Neuronal stem cell (in vitro differentiated cells): Measurements from ENCODE around the gene MICAL2.

Experiments
- DNase-seq: peaks from one replicate; pipeline ENCODE4 v3.0.0-alpha.2; 2013; ENCODE audit warnings: low spot score
- H2AFZ ChIP-seq: one replicate; pipeline ENCODE4 v1.6.1; 2013; ENCODE audit warnings: mild to moderate bottlenecking, low read length, inconsistent platforms
- H2AK5ac ChIP-seq: 2 replicates; pipeline ENCODE4 v1.6.1; 2013; ENCODE audit warnings: low read depth, mild to moderate bottlenecking, inconsistent platforms, low read length, moderate library complexity, mixed read lengths
- H2BK120ac ChIP-seq: 2 replicates; pipeline ENCODE4 v1.6.1; 2013; ENCODE audit warnings: low read depth, mild to moderate bottlenecking, inconsistent platforms, low read length, moderate library complexity, mixed read lengths
- H2BK12ac ChIP-seq: one replicate; pipeline ENCODE4 v1.6.1; 2013; ENCODE audit warnings: low read length, inconsistent platforms
- H2BK15ac ChIP-seq: 2 replicates; pipeline ENCODE4 v1.6.1; 2013; ENCODE audit warnings: mild to moderate bottlenecking, low read length, inconsistent platforms, mixed read lengths
- H2BK5ac ChIP-seq: one replicate; pipeline ENCODE4 v1.6.1; 2013; ENCODE audit warnings: inconsistent platforms, mild to moderate bottlenecking, low read length, moderate library complexity
- H3K14ac ChIP-seq: one replicate; pipeline ENCODE4 v1.6.1; 2013; ENCODE audit warnings: low read length, inconsistent platforms
- H3K18ac ChIP-seq: 2 replicates; pipeline ENCODE4 v1.6.1; 2013; ENCODE audit warnings: low read length, inconsistent platforms
- H3K23ac ChIP-seq: 2 replicates; pipeline ENCODE4 v1.6.1; 2013; ENCODE audit warnings: low read depth, mild to moderate bottlenecking, mixed read lengths, low read length, inconsistent platforms; ENCODE audit not compliant: poor library complexity
- H3K27ac ChIP-seq: replicated peaks from 3 replicates; pipeline ENCODE4 v1.5.1; 2013; ENCODE audit warnings: low read length, inconsistent platforms
- H3K27me3 ChIP-seq, 3 experiments: 2 replicates each; pipeline ENCODE4 v1.6.1; 2013; ENCODE audit warnings: low read length in 3 of 3, mild to moderate bottlenecking in 2 of 3, inconsistent platforms in 1 of 3, low read depth in 1 of 3, mixed read lengths in 1 of 3, moderate library complexity in 1 of 3; ENCODE audit not compliant: control insufficient read depth in 3 of 3, insufficient read depth in 3 of 3
- H3K36me3 ChIP-seq, 2 donors: replicated peaks in 1 of 2; 2 replicates each; pipeline ENCODE4 v1.6.1; 2013; ENCODE audit warnings: low read length in 2 of 2; ENCODE audit not compliant: control insufficient read depth in 2 of 2, insufficient read depth in 2 of 2
- H3K4ac ChIP-seq: 2 replicates; pipeline ENCODE4 v1.6.1; 2013; ENCODE audit warnings: inconsistent platforms, mild to moderate bottlenecking, low read length, moderate library complexity
- H3K4me1 ChIP-seq, 2 donors: 1 replicate in 1 of 2; 2 replicates in 1 of 2; pipeline ENCODE4 v1.6.1; 2013; ENCODE audit warnings: low read length in 2 of 2, low read depth in 1 of 2; ENCODE audit not compliant: control insufficient read depth in 2 of 2, insufficient read depth in 1 of 2
- H3K4me2 ChIP-seq: one replicate; pipeline ENCODE4 v1.6.1; 2013; ENCODE audit warnings: mild to moderate bottlenecking, low read length, inconsistent platforms; ENCODE audit not compliant: insufficient read depth, poor library complexity, severe bottlenecking
- H3K4me3 ChIP-seq, 2 donors: 2 replicates each; pipeline ENCODE4 v1.5.1; 2013; ENCODE audit warnings: low read length in 2 of 2, mild to moderate bottlenecking in 2 of 2, inconsistent platforms in 1 of 2, moderate library complexity in 1 of 2
- H3K79me1 ChIP-seq: one replicate; pipeline ENCODE4 v1.6.1; 2013; ENCODE audit warnings: low read depth, mild to moderate bottlenecking, inconsistent platforms, low read length, moderate library complexity
- H3K9ac ChIP-seq: one replicate; pipeline ENCODE4 v1.6.1; 2013; ENCODE audit warnings: mild to moderate bottlenecking, low read depth, low read length, inconsistent platforms; ENCODE audit not compliant: poor library complexity
- H3K9me3 ChIP-seq, 2 donors: replicated peaks in 1 of 2; 2 replicates each; pipeline versions ENCODE3 to v1.6.1; 2013; ENCODE audit warnings: low read length in 2 of 2, mild to moderate bottlenecking in 2 of 2, inconsistent platforms in 1 of 2, low read depth in 1 of 2, mixed read lengths in 1 of 2, moderate library complexity in 1 of 2; ENCODE audit not compliant: control insufficient read depth in 2 of 2, insufficient read depth in 1 of 2
- H4K8ac ChIP-seq: one replicate; pipeline ENCODE4 v1.6.1; 2013; ENCODE audit warnings: low read depth, mild to moderate bottlenecking, inconsistent platforms, low read length, moderate library complexity
- H4K91ac ChIP-seq: one replicate; pipeline ENCODE4 v1.6.1; 2013; ENCODE audit warnings: low read length, low read depth, mild to moderate bottlenecking, inconsistent platforms; ENCODE audit not compliant: poor library complexity
- WGBS, 2 donors: extraction: QIAGEN DNeasy Blood & Tissue Kit; methylation state at CpG; one replicate each; pipeline ENCODE4 v1.1.7; 2013; ENCODE audit warnings: missing lambda C conversion rate in 2 of 2, mixed read lengths in 1 of 2; ENCODE audit not compliant: insufficient read length in 2 of 2, insufficient replicate concordance in 1 of 2; ENCODE audit errors: extremely low coverage in 2 of 2; 5-methylcytosine and 5-hydroxymethylcytosine counted together

Gene MICAL2

DNA sequence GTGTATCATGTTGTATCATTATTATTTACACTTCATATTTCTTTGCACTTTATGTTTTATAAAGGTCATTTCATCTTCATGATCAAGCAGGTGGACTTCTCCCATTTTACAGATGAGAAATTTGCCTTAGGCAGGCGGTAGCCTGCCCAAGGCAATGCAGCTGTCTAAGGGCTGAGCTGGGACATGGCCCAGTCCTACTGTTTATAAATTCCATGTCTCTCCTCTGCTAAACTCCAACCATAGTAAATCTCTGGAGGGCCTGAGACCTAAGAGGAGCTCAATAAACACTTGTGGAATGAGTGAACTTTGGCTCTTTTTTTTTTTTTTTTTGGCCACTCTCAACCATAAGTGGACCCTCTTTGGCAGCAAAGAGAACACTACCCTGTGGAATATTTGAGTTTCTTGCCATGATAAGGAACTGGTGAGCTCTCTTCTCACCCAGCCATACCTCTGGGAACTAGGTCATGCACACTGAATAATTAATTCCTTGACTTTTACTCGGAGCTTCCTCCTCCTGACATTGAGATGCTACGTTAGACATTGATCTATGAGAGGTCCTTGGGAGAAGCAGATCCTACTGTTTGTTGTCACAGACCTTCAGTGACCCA, 29.9 kb downstream of the MICAL2 start:
- no peak overlapping the region for H3K9ac ChIP-seq
- no CpG with 5 or more reads among the region's 3 CpGs for WGBS, 2 donors

DNA sequence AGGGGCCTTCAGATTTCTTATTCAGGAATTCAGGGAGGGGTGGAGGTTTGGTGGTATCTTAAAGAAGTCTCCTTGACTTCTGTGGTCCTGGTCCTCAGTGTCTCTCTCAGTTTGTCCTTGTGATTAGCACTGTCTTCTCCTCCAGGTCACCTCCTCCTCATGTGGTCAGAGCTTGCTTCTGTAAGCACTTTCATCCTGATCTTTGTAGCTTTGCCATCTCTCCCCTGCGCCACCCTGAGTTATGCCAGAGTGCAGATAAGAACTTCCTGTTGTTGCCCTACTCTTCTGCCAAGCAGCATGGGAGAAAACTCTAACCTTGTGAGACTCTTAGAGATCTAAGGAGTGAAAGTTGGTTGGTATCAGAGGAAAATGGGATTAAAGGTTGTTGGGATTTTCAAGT, 30.9 kb downstream of the MICAL2 start:
- no peak overlapping the region for H2BK15ac ChIP-seq
- H2AK5ac ChIP-seq: no peak overlapping the region
- H2AFZ ChIP-seq: no peak overlapping the region
- no peak overlapping the region for H3K9ac ChIP-seq
- WGBS, 2 donors: no CpG with 5 or more reads among the region's 1 CpG
- H4K91ac ChIP-seq: no peak overlapping the region
- H3K4me2 ChIP-seq: no peak overlapping the region
- H3K79me1 ChIP-seq: no peaks in the 10 kb centered on the region
- no peaks in the 10 kb centered on the region for H3K36me3 ChIP-seq
- H3K14ac ChIP-seq: no peak overlapping the region
- no peak for DNase-seq
- peaks cover 6 to 10% of the 10 kb centered on the region in 2 donors for H3K4me1 ChIP-seq
- no peak overlapping the region for H2BK5ac ChIP-seq
- H3K18ac ChIP-seq: no peak overlapping the region
- H2BK12ac ChIP-seq: no peak overlapping the region
- no peak overlapping the region for H3K4ac ChIP-seq
- no peak overlapping the region for H2BK120ac ChIP-seq
- no peaks in the 10 kb centered on the region for H3K27me3 ChIP-seq
- H4K8ac ChIP-seq: no peak overlapping the region
- H3K27ac ChIP-seq: no peak overlapping the region
- no peak overlapping the region for H3K23ac ChIP-seq
- no peaks in the 10 kb centered on the region for H3K9me3 ChIP-seq
- no peak overlapping the region for H3K4me3 ChIP-seq

More for the DNA sequence above, 29.9 kb downstream of the MICAL2 start:
- no peak overlapping the region for H3K4ac ChIP-seq
- H2BK15ac ChIP-seq: no peak overlapping the region
- H3K79me1 ChIP-seq: no peaks in the 10 kb centered on the region
- H3K23ac ChIP-seq: no peak overlapping the region
- no peak overlapping the region for H3K4me2 ChIP-seq
- H2BK120ac ChIP-seq: no peak overlapping the region
- no peak overlapping the region for H2BK5ac ChIP-seq
- H3K4me3 ChIP-seq: no peak overlapping the region
- H3K18ac ChIP-seq: no peak overlapping the region
- no peak overlapping the region for H4K8ac ChIP-seq
- no peak overlapping the region for H4K91ac ChIP-seq
- no peak overlapping the region for H2BK12ac ChIP-seq
- H3K9me3 ChIP-seq: no peaks in the 10 kb centered on the region
- no peaks in the 10 kb centered on the region for H3K36me3 ChIP-seq
- no peak for DNase-seq
- peaks cover 6 to 10% of the 10 kb centered on the region in 2 donors for H3K4me1 ChIP-seq
- H2AK5ac ChIP-seq: no peak overlapping the region
- H3K27ac ChIP-seq: no peak overlapping the region
- no peak overlapping the region for H2AFZ ChIP-seq
- H3K27me3 ChIP-seq: no peaks in the 10 kb centered on the region
- H3K14ac ChIP-seq: no peak overlapping the region

DNA sequence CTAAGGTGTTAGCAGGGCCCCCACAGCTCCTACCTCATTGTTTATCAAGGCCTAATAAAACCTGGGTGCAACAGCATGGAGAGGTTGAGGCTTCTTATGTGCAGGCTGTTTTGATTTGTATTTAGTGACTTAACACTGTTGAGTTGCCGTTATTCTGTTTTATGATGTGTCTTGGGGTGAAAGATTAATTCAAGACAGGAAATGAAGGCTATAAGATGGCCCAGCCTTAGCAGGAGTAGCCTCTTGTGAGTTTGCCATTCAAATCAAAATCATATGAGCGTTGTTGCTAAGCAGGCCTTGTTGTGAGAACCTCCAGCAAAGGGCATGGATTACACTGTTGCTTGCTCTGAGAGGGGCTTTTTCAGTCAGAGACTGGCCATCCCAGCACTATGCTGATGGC, 31.8 kb downstream of the MICAL2 start:
- Histone ChIP-seq H4K91ac (no peak overlapping the region), H3K36me3 (no peaks in the 10 kb centered on the region), H2BK5ac (no peak overlapping the region), H3K14ac (no peak overlapping the region), H2BK120ac (no peak overlapping the region), H3K4me2 (no peak overlapping the region), H3K79me1 (no peaks in the 10 kb centered on the region), H3K9ac (no peak overlapping the region), H3K27me3 (no peaks in the 10 kb centered on the region), H3K23ac (no peak overlapping the region), H3K4me3 (no peak overlapping the region), H3K27ac (no peak overlapping the region), H2BK15ac (no peak overlapping the region), H3K9me3 (no peaks in the 10 kb centered on the region), H3K18ac (no peak overlapping the region), H2AFZ (no peak overlapping the region), H3K4me1 (peaks cover 6 to 10% of the 10 kb centered on the region in 2 donors), H4K8ac (no peak overlapping the region), H2BK12ac (no peak overlapping the region), H2AK5ac (no peak overlapping the region), H3K4ac (no peak overlapping the region)
- DNase-seq: no peak
- no CpG with 5 or more reads among the region's 2 CpGs for WGBS, 2 donors

DNA sequence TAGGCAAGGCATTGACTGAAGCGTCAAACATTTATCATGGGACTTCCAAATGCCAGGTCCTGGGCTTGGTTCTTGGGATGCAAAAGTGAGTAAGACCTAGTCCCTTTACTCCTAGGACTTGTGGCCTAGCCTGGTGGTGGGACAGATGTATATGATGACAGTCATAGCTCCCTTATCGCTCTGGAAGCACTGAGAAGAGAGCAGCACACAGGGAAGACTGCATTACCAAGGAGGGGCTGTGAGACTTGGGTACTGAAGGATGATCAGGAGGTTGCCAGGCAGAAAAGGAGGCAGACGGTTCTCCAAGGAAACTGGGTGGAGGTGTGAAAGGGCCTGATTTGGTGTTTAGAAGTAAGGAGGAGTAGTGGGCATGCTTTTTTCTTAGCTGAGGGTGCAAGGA, 32.5 kb downstream of the MICAL2 start:
- no peak for DNase-seq
- Histone ChIP-seq H2BK120ac (no peak overlapping the region), H3K4me1 (peaks cover 4 to 7% of the 10 kb centered on the region in 2 donors), H2BK5ac (no peak overlapping the region), H3K9me3 (no peaks in the 10 kb centered on the region), H2BK12ac (no peak overlapping the region), H3K14ac (no peak overlapping the region), H3K27me3 (no peaks in the 10 kb centered on the region), H2BK15ac (no peak overlapping the region), H3K9ac (no peak overlapping the region), H3K23ac (no peak overlapping the region), H3K4me3 (no peak overlapping the region), H3K4me2 (no peak overlapping the region), H3K4ac (no peak overlapping the region), H2AFZ (no peak overlapping the region), H3K79me1 (no peaks in the 10 kb centered on the region), H3K36me3 (no peaks in the 10 kb centered on the region), H2AK5ac (no peak overlapping the region), H4K8ac (no peak overlapping the region), H3K27ac (no peak overlapping the region), H4K91ac (no peak overlapping the region), H3K18ac (no peak overlapping the region)
- no CpG with 5 or more reads among the region's 3 CpGs for WGBS, 2 donors
